ENCODE results near the gene DLGAP1.

DLGAP1 gene

GRCh38 chr18:3879114-3879835, 575.8 kb downstream of the DLGAP1 start:
- DNase-seq = no peak

GRCh38 chr18:3878401-3878800, 576.7 kb downstream of the DLGAP1 start:
- no peak for DNase-seq

- no peak for DNase-seq
Measured at GRCh38 chr18:3877678-3878077, 577.4 kb downstream of the DLGAP1 start.

GRCh38 chr18:3875961-3876360, 579.1 kb downstream of the DLGAP1 start:
- no peak for DNase-seq

- DNase-seq = no peak
Measured at GRCh38 chr18:3875376-3875775, 579.7 kb downstream of the DLGAP1 start.

- DNase-seq = no peak
Measured at GRCh38 chr18:3874581-3874980, 580.5 kb downstream of the DLGAP1 start.

- no peak for DNase-seq
Measured at GRCh38 chr18:3874125-3874524, 581.0 kb downstream of the DLGAP1 start.

GRCh38 chr18:3873698-3874097, 581.4 kb downstream of the DLGAP1 start:
- no peak for DNase-seq

- no peak for DNase-seq
Measured at GRCh38 chr18:3873211-3873610, 581.9 kb downstream of the DLGAP1 start.

- DNase-seq = no peak
Measured at GRCh38 chr18:3872641-3873040, 582.5 kb downstream of the DLGAP1 start.

- DNase-seq = peak; percentile 20
Measured at GRCh38 chr18:3871687-3872086, 583.4 kb downstream of the DLGAP1 start.

- no peak for DNase-seq
Measured at GRCh38 chr18:3870914-3871313, 584.2 kb downstream of the DLGAP1 start.

GRCh38 chr18:3869848-3870247, 585.3 kb downstream of the DLGAP1 start:
- peak; percentile 24 for DNase-seq

GRCh38 chr18:3867864-3868311, 587.2 kb downstream of the DLGAP1 start:
- no peak for DNase-seq

- no peak for DNase-seq
Measured at GRCh38 chr18:3867236-3867635, 587.9 kb downstream of the DLGAP1 start.

GRCh38 chr18:3864669-3865298, 590.3 kb downstream of the DLGAP1 start:
- no peak for DNase-seq

- no peak for DNase-seq
Measured at GRCh38 chr18:3863593-3863992, 591.5 kb downstream of the DLGAP1 start.

- DNase-seq = no peak
Measured at GRCh38 chr18:3863006-3863405, 592.1 kb downstream of the DLGAP1 start.

GRCh38 chr18:3861495-3861894, 593.6 kb downstream of the DLGAP1 start:
- DNase-seq = no peak

GRCh38 chr18:3857544-3857943, 597.6 kb downstream of the DLGAP1 start:
- no peak for DNase-seq

GRCh38 chr18:3855966-3856365, 599.1 kb downstream of the DLGAP1 start:
- no peak for DNase-seq

GRCh38 chr18:3852321-3852720, 602.8 kb downstream of the DLGAP1 start:
- no peak for DNase-seq

- no peak for DNase-seq
Measured at GRCh38 chr18:3851159-3851558, 603.9 kb downstream of the DLGAP1 start.

GRCh38 chr18:3848316-3848715, 606.8 kb downstream of the DLGAP1 start:
- DNase-seq = no peak

GRCh38 chr18:3845161-3845560, 609.9 kb downstream of the DLGAP1 start:
- DNase-seq = no peak

Data from RPMI8226 (cell line).